ENCODE results near the gene ZYG11B.

GRCh38 chr1:52706941-52707926 lies 19.0 kb upstream of the ZYG11B start:
- TF ChIP-seq ZFP30 (CRISPR knock-in tag; IDR thresholded peaks at IDR 0.05) (no peak), PPARA (CRISPR knock-in tag; IDR thresholded peaks at IDR 0.05; ENCODE audit: borderline replicate concordance) (no peak), BACH2 (CRISPR knock-in tag; IDR thresholded peaks at IDR 0.05; ENCODE audit: borderline replicate concordance) (no peak), CSRNP3 (CRISPR knock-in tag; IDR thresholded peaks at IDR 0.05) (no peak), ARNTL (CRISPR knock-in tag; IDR thresholded peaks at IDR 0.05; ENCODE audit: borderline replicate concordance, low read depth) (no peak), ZFP3 (CRISPR knock-in tag; IDR thresholded peaks at IDR 0.05) (no peak), ISL1 (CRISPR knock-in tag; IDR thresholded peaks at IDR 0.05) (no peak), ZNF8 (CRISPR knock-in tag; IDR thresholded peaks at IDR 0.05) (no peak), ZNF565 (CRISPR knock-in tag; conservative IDR thresholded peaks at IDR 0.05; ENCODE audit: low read depth) (no peak), CREB5 (CRISPR knock-in tag; IDR thresholded peaks at IDR 0.05; ENCODE audit: low read depth) (no peak), PATZ1 (CRISPR knock-in tag; IDR thresholded peaks at IDR 0.05; ENCODE audit: borderline replicate concordance) (no peak), CSDC2 (CRISPR knock-in tag; IDR thresholded peaks at IDR 0.05) (no peak), ZC3H10 (CRISPR knock-in tag; IDR thresholded peaks at IDR 0.05) (no peak)
